Right lobe of liver (tissue), 6 donors: ENCODE data around the gene CAVIN1. TPM values are rescaled to one million over a fixed set of nuclear protein-coding genes. Genes with fewer than 3 reads are reported as not detected.

Source experiments
- ATAC-seq, 4 donors: fragments of 200-7000 bp; cut with Tn5 transposase; one replicate each; pipeline ENCODE4 v1.9.1; 2020; ENCODE audit warnings: mild to moderate bottlenecking in 4 of 4, moderate library complexity in 4 of 4
- DNase-seq, 3 donors: peaks; one replicate each; pipeline ENCODE4 v3.0.0-alpha.2; 2020
- H3K27ac ChIP-seq, 3 donors: fragments of 200-600 bp; one replicate each; pipeline ENCODE4 v1.8.0; 2022
- H3K27me3 ChIP-seq, 2 donors: fragments of 200-600 bp; one replicate each; pipeline ENCODE4 v1.8.0; 2022
- H3K36me3 ChIP-seq, 4 donors: fragments of 200-600 bp; sonication (generic) in 1 of 4; one replicate each; pipeline versions ENCODE4 v1.5.1 to v1.8.0; 2017 to 2022; ENCODE audit warnings: control low read depth in 1 of 4
- H3K4me1 ChIP-seq, 4 donors: fragments of 200-600 bp; sonication (generic) in 1 of 4; one replicate each; pipeline versions ENCODE4 v1.5.1 to v1.8.0; 2017 to 2022; ENCODE audit warnings: control low read depth in 1 of 4
- H3K4me3 ChIP-seq, 3 donors: fragments of 200-600 bp; one replicate each; pipeline ENCODE4 v1.8.0; 2022
- H3K9me3 ChIP-seq, 4 donors: fragments of 200-600 bp; sonication (generic) in 1 of 4; one replicate each; pipeline versions ENCODE4 v1.5.1 to v1.8.0; 2017 to 2022; ENCODE audit warnings: control low read depth in 1 of 4
- POLR2A ChIP-seq: fragments of 450-650 bp; IDR thresholded peaks from one replicate; pipeline ENCODE4 v1.6.1; 2017; ENCODE audit warnings: antibody characterized with exemption, mild to moderate bottlenecking
- WGBS: methylation state at CpG from one replicate; pipeline ENCODE4 v1.1.6; 2018; ENCODE audit warnings: low coverage, low lambda C conversion rate; ENCODE audit not compliant: insufficient coverage; ENCODE audit errors: missing lambda C conversion rate; 5-methylcytosine and 5-hydroxymethylcytosine counted together
- intact Hi-C, 2 donors: fragments of 100-400 bp; cut with DNase I; formaldehyde crosslinking; loops; one replicate each; pipeline versions ENCODE4 v1.11.2 to v1.14.1; 2022
- total RNA-seq, 6 experiments: library from RNA; depleted of rRNA in 2 of 6; stranded (reverse); fragments of >200 nt in 2 of 6; fragmentation: NEBNext Ultra II Directional in 3 of 6; extraction: Animal tissue kit (Norgen Biotek cat#: 25700) in 3 of 6; gene quantifications; one replicate each; pipeline versions ENCODE4 v1.1.0 to v1.2.4, GENCODE V29; 2016 to 2023
- TF ChIP-seq, protein P1 (sequence below), 4 donors: fragments of 200-600 bp in 3 of 4; fragments of 450-650 bp in 1 of 4; IDR thresholded peaks; one replicate each; pipeline versions ENCODE4 v1.5.1 to v1.8.0; 2016 to 2022; ENCODE audit warnings: antibody characterized with exemption in 4 of 4, mild to moderate bottlenecking in 2 of 4
- donor health status: DM: no; HTN: yes; CAD: no.
- donor health status: DM: no; HTN: no; CAD: no.
- donor health status: DM: no; HTN: no; CAD: no.
- donor health status: DM: no; HTN: yes; CAD: no.
- donor health status: DM: no; HTN: yes; CAD: no.

The CAVIN1 gene
- total RNA-seq, 6 experiments from 2014 or later: 8.7 to 29.6 (median 17.4) TPM

DNA sequence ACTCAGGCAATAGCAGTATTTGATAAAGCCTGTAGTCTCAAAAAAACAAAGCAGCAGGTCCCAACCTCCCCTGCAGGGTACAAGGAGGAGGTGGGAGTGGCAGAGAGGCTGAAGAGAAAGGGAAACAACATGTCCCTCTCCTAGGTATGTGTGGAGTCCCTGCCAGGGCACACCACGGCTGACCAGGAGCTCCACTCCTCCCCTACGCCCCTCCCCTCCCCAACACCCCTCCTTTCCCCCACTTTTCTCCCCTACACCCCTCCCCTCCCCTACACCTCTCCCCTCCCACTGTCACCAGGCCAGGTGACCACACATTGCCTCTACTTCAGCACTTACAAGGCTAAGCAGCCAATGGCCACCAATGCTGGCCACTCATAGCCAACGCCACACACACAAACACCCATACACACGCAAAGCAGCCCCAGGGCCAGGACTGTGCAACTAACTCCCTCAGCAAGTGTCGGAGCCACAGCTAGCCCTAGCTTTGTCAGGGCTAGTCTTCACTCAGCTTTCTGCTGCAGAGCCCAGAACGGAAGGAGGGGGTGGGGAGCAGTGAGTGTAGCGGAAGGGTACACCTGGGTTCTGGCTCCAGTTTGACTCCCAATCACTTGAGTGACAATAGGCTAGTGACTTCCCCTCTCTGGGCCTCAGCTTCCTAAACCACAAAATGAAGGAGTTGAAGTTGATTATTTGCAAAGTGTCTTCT is 8.2 kb downstream of the CAVIN1 start:
- Histone ChIP-seq H3K27me3 (no peaks in the 10 kb centered on the region), H3K27ac (no peak overlapping the region)

GRCh38 chr17:42413464-42414040 is 9.5 kb downstream of the CAVIN1 start:
- intact Hi-C loops: no loop called here
- no peaks in the 10 kb centered on the region for H3K36me3 ChIP-seq
- no peaks in the 10 kb centered on the region for H3K4me1 ChIP-seq
- ATAC-seq: no peak
- no peak overlapping the region for H3K4me3 ChIP-seq
- TF ChIP-seq, protein P1, sequence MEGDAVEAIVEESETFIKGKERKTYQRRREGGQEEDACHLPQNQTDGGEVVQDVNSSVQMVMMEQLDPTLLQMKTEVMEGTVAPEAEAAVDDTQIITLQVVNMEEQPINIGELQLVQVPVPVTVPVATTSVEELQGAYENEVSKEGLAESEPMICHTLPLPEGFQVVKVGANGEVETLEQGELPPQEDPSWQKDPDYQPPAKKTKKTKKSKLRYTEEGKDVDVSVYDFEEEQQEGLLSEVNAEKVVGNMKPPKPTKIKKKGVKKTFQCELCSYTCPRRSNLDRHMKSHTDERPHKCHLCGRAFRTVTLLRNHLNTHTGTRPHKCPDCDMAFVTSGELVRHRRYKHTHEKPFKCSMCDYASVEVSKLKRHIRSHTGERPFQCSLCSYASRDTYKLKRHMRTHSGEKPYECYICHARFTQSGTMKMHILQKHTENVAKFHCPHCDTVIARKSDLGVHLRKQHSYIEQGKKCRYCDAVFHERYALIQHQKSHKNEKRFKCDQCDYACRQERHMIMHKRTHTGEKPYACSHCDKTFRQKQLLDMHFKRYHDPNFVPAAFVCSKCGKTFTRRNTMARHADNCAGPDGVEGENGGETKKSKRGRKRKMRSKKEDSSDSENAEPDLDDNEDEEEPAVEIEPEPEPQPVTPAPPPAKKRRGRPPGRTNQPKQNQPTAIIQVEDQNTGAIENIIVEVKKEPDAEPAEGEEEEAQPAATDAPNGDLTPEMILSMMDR (IDR thresholded peaks at IDR 0.05): no peak
- no peak for TF ChIP-seq POLR2A
- WGBS: 77% methylated on average over 3 of the region's 3 CpGs
- H3K27ac ChIP-seq: no peak overlapping the region
- no peaks in the 10 kb centered on the region for H3K27me3 ChIP-seq
- no peak for DNase-seq
- no peaks in the 10 kb centered on the region for H3K9me3 ChIP-seq

More for the DNA sequence above, 8.2 kb downstream of the CAVIN1 start:
- Histone ChIP-seq H3K4me3 (no peak overlapping the region), H3K36me3 (no peaks in the 10 kb centered on the region), H3K9me3 (no peaks in the 10 kb centered on the region), H3K4me1 (no peaks in the 10 kb centered on the region)
- DNase-seq: no peak
- TF ChIP-seq, protein P1 (IDR thresholded peaks at IDR 0.05): no peak
- no peak for TF ChIP-seq POLR2A
- WGBS: 48% methylated on average over 7 of the region's 7 CpGs
- ATAC-seq: peak in 2 of 4 donors; percentile 15 to 16
- intact Hi-C loops: loop anchor here in 1 of 2 donors (5.0 kb wide), 1 partner anchor 102 kb away; no protein-coding TSS in a partner anchor

GRCh38 chr17:42411905-42412679 is 11.0 kb downstream of the CAVIN1 start:
- Histone ChIP-seq H3K27me3 (no peaks in the 10 kb centered on the region), H3K4me1 (peaks cover 0 to 5% (median under 1%) of the 10 kb centered on the region in 4 donors), H3K36me3 (no peaks in the 10 kb centered on the region), H3K27ac (no peak overlapping the region), H3K4me3 (no peak overlapping the region), H3K9me3 (no peaks in the 10 kb centered on the region)
- DNase-seq (no peak), ATAC-seq (no peak)
- intact Hi-C loops: no loop called here
- 76% methylated on average over 3 of the region's 11 CpGs for WGBS
- TF ChIP-seq, protein P1 (IDR thresholded peaks at IDR 0.05): no peak
- TF ChIP-seq POLR2A: no peak

GRCh38 chr17:42411361-42411760 is 11.7 kb downstream of the CAVIN1 start:
- H3K4me1 ChIP-seq: peaks cover 0 to 9% (median 4%) of the 10 kb centered on the region in 4 donors
- WGBS: 52% methylated on average over 2 of the region's 4 CpGs

More at GRCh38 chr17:42411361-42411760, 11.7 kb downstream of the CAVIN1 start:
- no peaks in the 10 kb centered on the region for H3K9me3 ChIP-seq
- no peak for DNase-seq
- intact Hi-C loops: no loop called here
- H3K4me3 ChIP-seq: no peak overlapping the region
- no peaks in the 10 kb centered on the region for H3K27me3 ChIP-seq
- no peak for ATAC-seq
- H3K36me3 ChIP-seq: no peaks in the 10 kb centered on the region
- no peak for TF ChIP-seq POLR2A
- TF ChIP-seq, protein P1 (IDR thresholded peaks at IDR 0.05): no peak
- H3K27ac ChIP-seq: no peak overlapping the region
